OCI-LY3 (cell line): Measurements from ENCODE around the gene PDE4D.

Experiments
- H2AFZ ChIP-seq: fragments of 200-600, 300-600 bp; shearing (Covaris generic); 2 replicates; pipeline ENCODE4 v1.6.0; 2014; ENCODE audit warnings: antibody characterized with exemption, low read depth, low read length
- H3K27ac ChIP-seq: fragments of 200-600, 300-600 bp; sonication (generic); 2 replicates; pipeline ENCODE4 v1.5.1; 2014; ENCODE audit warnings: mild to moderate bottlenecking, low read length, moderate library complexity, mixed read lengths
- H3K27me3 ChIP-seq: fragments of 200-600, 300-600 bp; sonication (generic); 2 replicates; pipeline ENCODE4 v1.6.1; 2014; ENCODE audit warnings: low read depth, low read length, mixed read lengths
- H3K36me3 ChIP-seq: fragments of 200-600, 300-600 bp; sonication (generic); replicated peaks from 2 replicates; pipeline ENCODE3; 2014; ENCODE audit warnings: low read depth, low read length, mixed read lengths
- H3K4me1 ChIP-seq: fragments of 300-600, 200-600 bp; sonication (generic); 2 replicates; pipeline ENCODE4 v1.6.1; 2014; ENCODE audit warnings: low read length, mixed read lengths
- H3K4me2 ChIP-seq: fragments of 200-600, 300-600 bp; sonication (generic); 2 replicates; pipeline ENCODE4 v1.6.1; 2014; ENCODE audit warnings: low read length, mixed read lengths
- H3K4me3 ChIP-seq: fragments of 300-600, 200-600 bp; sonication (generic); 2 replicates; pipeline ENCODE4 v1.5.1; 2014; ENCODE audit warnings: antibody characterized with exemption, mild to moderate bottlenecking, low read length, moderate library complexity
- H3K79me2 ChIP-seq: fragments of 300-600, 200-600 bp; shearing (Covaris generic); 2 replicates; pipeline ENCODE4 v1.6.1; 2014; ENCODE audit warnings: mild to moderate bottlenecking, low read length, mixed read lengths
- H3K9ac ChIP-seq: fragments of 300-600, 200-600 bp; shearing (Covaris generic); 2 replicates; pipeline ENCODE4 v1.6.0; 2014; ENCODE audit warnings: mild to moderate bottlenecking, low read length, moderate library complexity
- H3K9me3 ChIP-seq: fragments of 200-600, 300-600 bp; shearing (Covaris generic); 2 replicates; pipeline ENCODE4 v1.6.1; 2014; ENCODE audit warnings: low read length, mixed read lengths; ENCODE audit not compliant: insufficient read depth
- H4K20me1 ChIP-seq: fragments of 200-600, 300-600 bp; sonication (generic); 2 replicates; pipeline ENCODE4 v1.6.1; 2016; ENCODE audit warnings: low read length, mixed read lengths; ENCODE audit not compliant: insufficient read depth
- EZH2phosphoT487 ChIP-seq: fragments of 200-600 bp; shearing (Covaris generic); IDR thresholded peaks from 2 replicates; pipeline ENCODE4 v1.6.1; 2018; ENCODE audit warnings: antibody characterized with exemption, mixed run types, low read depth
- TF ChIP-seq, protein P1 (sequence below): fragments of 200-600, 300-600 bp; sonication (generic); IDR thresholded peaks from 2 replicates; pipeline ENCODE4 v1.5.1; 2014; ENCODE audit warnings: antibody characterized with exemption, low read length, low read depth

Gene PDE4D

DNA sequence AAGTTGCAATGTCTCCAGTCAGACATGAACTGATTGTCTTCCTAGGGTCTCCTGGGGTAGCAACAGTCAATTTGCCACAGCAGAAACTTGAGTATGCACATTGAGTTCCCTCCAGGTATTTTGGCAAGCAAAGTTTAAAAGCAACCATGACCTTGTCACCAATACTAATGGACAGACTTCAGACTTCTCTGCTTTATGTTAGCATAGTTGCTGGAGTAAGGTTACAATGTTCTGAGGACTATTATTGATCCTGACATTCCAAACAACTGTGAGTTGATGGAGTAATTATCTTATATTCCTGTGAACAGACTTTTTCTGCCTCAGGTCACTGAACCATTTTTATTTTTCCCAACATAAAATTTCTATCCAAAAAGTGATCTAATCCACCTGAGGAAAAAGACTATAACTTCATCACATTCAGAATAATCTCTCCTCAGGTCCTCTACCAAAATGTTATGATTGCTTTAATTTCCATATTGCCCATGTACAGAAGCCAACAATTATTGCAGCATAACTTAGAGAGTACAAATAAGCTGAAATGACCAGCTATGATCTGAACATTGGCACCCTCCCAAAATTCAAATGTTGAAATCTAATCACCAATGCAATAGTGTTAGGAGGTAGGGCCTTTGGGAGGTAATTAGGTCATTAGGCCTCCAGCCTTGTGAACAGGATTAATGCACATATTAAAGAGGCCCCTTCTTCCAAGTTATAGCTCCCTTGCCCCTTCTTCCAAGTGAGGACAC is 228.3 kb downstream of the PDE4D start:
- Histone ChIP-seq H3K4me2 (no peak overlapping the region), H3K27me3 (no peaks in the 10 kb centered on the region), H3K4me1 (no peaks in the 10 kb centered on the region), H3K27ac (no peak overlapping the region), H3K4me3 (no peak overlapping the region), H2AFZ (no peak overlapping the region), H3K36me3 (no peaks in the 10 kb centered on the region), H3K79me2 (no peaks in the 10 kb centered on the region), H4K20me1 (no peaks in the 10 kb centered on the region), H3K9ac (no peak overlapping the region), H3K9me3 (no peaks in the 10 kb centered on the region)
- TF ChIP-seq, protein P1, sequence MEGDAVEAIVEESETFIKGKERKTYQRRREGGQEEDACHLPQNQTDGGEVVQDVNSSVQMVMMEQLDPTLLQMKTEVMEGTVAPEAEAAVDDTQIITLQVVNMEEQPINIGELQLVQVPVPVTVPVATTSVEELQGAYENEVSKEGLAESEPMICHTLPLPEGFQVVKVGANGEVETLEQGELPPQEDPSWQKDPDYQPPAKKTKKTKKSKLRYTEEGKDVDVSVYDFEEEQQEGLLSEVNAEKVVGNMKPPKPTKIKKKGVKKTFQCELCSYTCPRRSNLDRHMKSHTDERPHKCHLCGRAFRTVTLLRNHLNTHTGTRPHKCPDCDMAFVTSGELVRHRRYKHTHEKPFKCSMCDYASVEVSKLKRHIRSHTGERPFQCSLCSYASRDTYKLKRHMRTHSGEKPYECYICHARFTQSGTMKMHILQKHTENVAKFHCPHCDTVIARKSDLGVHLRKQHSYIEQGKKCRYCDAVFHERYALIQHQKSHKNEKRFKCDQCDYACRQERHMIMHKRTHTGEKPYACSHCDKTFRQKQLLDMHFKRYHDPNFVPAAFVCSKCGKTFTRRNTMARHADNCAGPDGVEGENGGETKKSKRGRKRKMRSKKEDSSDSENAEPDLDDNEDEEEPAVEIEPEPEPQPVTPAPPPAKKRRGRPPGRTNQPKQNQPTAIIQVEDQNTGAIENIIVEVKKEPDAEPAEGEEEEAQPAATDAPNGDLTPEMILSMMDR = no peak
- no peak for TF ChIP-seq EZH2phosphoT487

- TF ChIP-seq EZH2phosphoT487 = no peak
- TF ChIP-seq, protein P1 = no peak
- Histone ChIP-seq H3K4me1 (no peaks in the 10 kb centered on the region), H3K27me3 (no peaks in the 10 kb centered on the region), H3K79me2 (no peaks in the 10 kb centered on the region), H3K4me2 (no peak overlapping the region), H2AFZ (no peak overlapping the region), H3K9me3 (no peaks in the 10 kb centered on the region), H3K27ac (no peak overlapping the region), H4K20me1 (no peaks in the 10 kb centered on the region), H3K36me3 (no peaks in the 10 kb centered on the region), H3K4me3 (no peak overlapping the region), H3K9ac (no peak overlapping the region)
These were observed 231.4 kb downstream of the PDE4D start for GRCh38 chr5:59661954-59662615.

DNA sequence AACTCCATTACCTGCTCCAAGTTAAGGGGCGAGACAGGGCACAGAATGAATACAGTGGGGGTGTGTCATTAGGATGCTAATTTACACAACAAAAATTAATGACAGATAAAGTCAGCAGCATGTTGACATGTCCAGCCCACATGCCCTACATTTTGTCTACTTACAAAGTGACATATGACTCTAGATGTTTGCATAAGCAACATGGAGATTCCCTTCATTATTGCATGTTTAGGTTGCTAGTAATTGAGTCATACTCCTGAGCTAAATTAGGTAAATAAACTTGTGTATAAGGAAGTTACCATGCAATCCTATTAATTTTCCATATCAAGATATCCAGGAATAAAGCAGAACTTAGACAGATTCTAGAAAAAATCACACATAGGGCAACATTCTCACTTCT is 232.2 kb downstream of the PDE4D start:
- Histone ChIP-seq H4K20me1 (no peaks in the 10 kb centered on the region), H3K27ac (no peak overlapping the region), H2AFZ (no peak overlapping the region), H3K4me3 (no peak overlapping the region), H3K36me3 (no peaks in the 10 kb centered on the region), H3K9me3 (no peaks in the 10 kb centered on the region), H3K4me2 (no peak overlapping the region), H3K27me3 (no peaks in the 10 kb centered on the region), H3K4me1 (no peaks in the 10 kb centered on the region), H3K9ac (no peak overlapping the region), H3K79me2 (no peaks in the 10 kb centered on the region)
- no peak for TF ChIP-seq EZH2phosphoT487
- TF ChIP-seq, protein P1 = no peak

DNA sequence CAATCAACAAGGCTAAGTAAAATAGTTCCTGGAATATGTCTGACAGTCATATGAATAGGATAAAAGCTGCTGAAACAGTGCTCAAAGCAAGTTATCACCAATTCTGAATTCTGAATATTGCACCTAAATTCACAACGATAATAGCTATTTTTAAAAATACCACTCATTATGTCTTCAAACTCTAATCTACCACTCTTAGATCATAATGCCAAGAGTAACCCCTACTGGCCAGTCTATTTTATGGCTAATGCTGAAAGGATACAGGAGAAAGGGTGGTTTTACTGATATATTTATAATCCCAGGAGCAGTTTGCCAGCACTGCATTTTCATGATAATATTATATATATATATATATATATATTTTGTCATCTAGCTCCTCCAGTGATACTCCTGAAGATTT is 232.8 kb downstream of the PDE4D start:
- H3K9ac ChIP-seq = no peak overlapping the region
- H3K27ac ChIP-seq = no peak overlapping the region
- H3K79me2 ChIP-seq = no peaks in the 10 kb centered on the region
- H3K27me3 ChIP-seq = no peaks in the 10 kb centered on the region
- H3K36me3 ChIP-seq = no peaks in the 10 kb centered on the region
- no peaks in the 10 kb centered on the region for H4K20me1 ChIP-seq
- H3K4me3 ChIP-seq = no peak overlapping the region
- H3K4me2 ChIP-seq = no peak overlapping the region
- H3K9me3 ChIP-seq = no peaks in the 10 kb centered on the region
- no peak for TF ChIP-seq EZH2phosphoT487
- TF ChIP-seq, protein P1 = 0 out of 2 replicates have a peak, but pooled peaks have one; percentile 12
- no peak overlapping the region for H2AFZ ChIP-seq
- H3K4me1 ChIP-seq = no peaks in the 10 kb centered on the region
